Gastrocnemius medialis (tissue), 4 donors: Measurements from ENCODE around the gene PVRIG. TPM values are rescaled to one million over a fixed set of nuclear protein-coding genes. Genes with fewer than 3 reads are reported as not detected.
A peak's percentile ranks its signal among the peaks of the same experiment; 100 is the strongest.
"Not testable (repeated sequence)": the region's sequence is repeated elsewhere in the genome, so short reads cannot be mapped to it uniquely, and the experiment has no call there.

Experiments used
- ATAC-seq, 2 donors: fragments of 150-250 bp; one replicate each; pipeline ENCODE4 v1.9.1; 2016
- DNase-seq, 2 donors: peaks; one replicate each; pipeline ENCODE4 v3.0.0-alpha.2; 2019
- H3K27ac ChIP-seq, 4 donors: fragments of 200-600 bp; sonication (generic); 1 replicate in 1 of 4; 2 replicates in 3 of 4; pipeline ENCODE4 v1.5.1; 2016 to 2018; ENCODE audit warnings: mild to moderate bottlenecking in 2 of 4, moderate library complexity in 1 of 4
- H3K27me3 ChIP-seq, 3 donors: fragments of 200-600 bp; sonication (generic) in 2 of 3; 1 replicate in 1 of 3; 2 replicates in 2 of 3; pipeline versions ENCODE4 v1.5.1 to v1.6.0; 2016 to 2019; ENCODE audit warnings: mild to moderate bottlenecking in 1 of 3, moderate library complexity in 1 of 3
- H3K36me3 ChIP-seq, 2 donors: fragments of 200-600 bp; sonication (generic) in 1 of 2; one replicate each; pipeline ENCODE4 v1.5.1; 2017 to 2018
- H3K4me1 ChIP-seq, 2 donors: fragments of 200-600 bp; sonication (generic) in 1 of 2; one replicate each; pipeline ENCODE4 v1.5.1; 2016 to 2017; ENCODE audit warnings: mild to moderate bottlenecking in 2 of 2
- H3K4me3 ChIP-seq, 4 donors: fragments of 200-600 bp; sonication (generic) in 3 of 4; 1 replicate in 1 of 4; 2 replicates in 3 of 4; pipeline ENCODE4 v1.5.1; 2016 to 2019; ENCODE audit warnings: mild to moderate bottlenecking in 2 of 4
- H3K9me3 ChIP-seq, 3 donors: fragments of 200-600 bp; sonication (generic) in 2 of 3; 1 replicate in 1 of 3; 2 replicates in 2 of 3; pipeline ENCODE4 v1.5.1; 2016 to 2019
- CTCF ChIP-seq, 5 experiments: fragments of 450-650 bp in 3 of 5; fragments of 200-600 bp in 2 of 5; sonication (generic) in 2 of 5; IDR thresholded peaks in 4 of 5; conservative IDR thresholded peaks in 1 of 5; 1 replicate in 4 of 5; 2 replicates in 1 of 5; pipeline ENCODE4 v1.5.1; 2016 to 2019; ENCODE audit warnings: antibody characterized with exemption in 5 of 5, mild to moderate bottlenecking in 3 of 5, moderate library complexity in 3 of 5
- POLR2A ChIP-seq, 2 donors: fragments of 450-650 bp; IDR thresholded peaks; one replicate each; pipeline ENCODE4 v1.6.1; 2017; ENCODE audit warnings: antibody characterized with exemption in 2 of 2, mild to moderate bottlenecking in 2 of 2, moderate library complexity in 2 of 2
- in situ Hi-C, 4 donors: fragments of 200-750 bp; cut with MboI; loops; one replicate each; pipeline versions ENCODE4 v1.15.0 to v1.8.0; 2017; ENCODE audit warnings: low sequenced_read_pairs in 4 of 4
- intact Hi-C: fragments of 100-400 bp; cut with DNase I; formaldehyde crosslinking; loops from one replicate; pipeline ENCODE4 v1.15.1; 2023; ENCODE audit warnings: low total_unique reads
- total RNA-seq, 4 donors: library from RNA; depleted of rRNA; stranded (reverse); fragments of >200 nt; gene quantifications; one replicate each; pipeline versions ENCODE4 v1.1.0 to v1.2.3, GENCODE V29; 2016

Gene PVRIG
- total RNA-seq, 4 donors from 2014 or later = not detected

GRCh38 chr7:100267648-100268047, 47.9 kb downstream of the PVRIG start:
- no peaks in the 10 kb centered on the region for H3K9me3 ChIP-seq
- ATAC-seq (no peak), DNase-seq (no peak)
- TF ChIP-seq CTCF (IDR thresholded peaks at IDR 0.05 in 4 of 5, conservative IDR thresholded peaks at IDR 0.05 in 1 of 5) (no peak), POLR2A (IDR thresholded peaks at IDR 0.05) (no peak)
- no peaks in the 10 kb centered on the region for H3K36me3 ChIP-seq
- peaks cover 51 to 58% of the 10 kb centered on the region in 2 donors for H3K4me1 ChIP-seq
- H3K4me3 ChIP-seq = no peak overlapping the region
- H3K27me3 ChIP-seq = no peaks in the 10 kb centered on the region
- H3K27ac ChIP-seq = peak overlapping the region; percentile 91 to 98 (median 96)
- in situ Hi-C loops = no loop called here
- intact Hi-C loops = loop anchor here (2.0 kb wide), 1 partner anchor 21 kb away; no protein-coding TSS in a partner anchor

- Histone ChIP-seq H3K4me3 (peak overlapping the region in 3 of 4 donors; percentile 73 to 80 (median 74)), H3K27ac (peak overlapping the region; percentile 91 to 98 (median 96)), H3K4me1 (peaks cover 53 to 58% of the 10 kb centered on the region in 2 donors)
- ATAC-seq, H3K27me3 ChIP-seq, intact Hi-C loops, H3K36me3 ChIP-seq, in situ Hi-C loops, H3K9me3 ChIP-seq, DNase-seq: not testable (repeated sequence)
Observed at GRCh38 chr7:100268882-100269281, 49.1 kb downstream of the PVRIG start.

- intact Hi-C loops = loop anchor here (5.0 to 10.0 kb wide), 2 partner anchors 32 to 75 kb away; no protein-coding TSS in a partner anchor
- TF ChIP-seq POLR2A (IDR thresholded peaks at IDR 0.05) = peak; percentile 37 to 83
- peak overlapping the region; percentile 73 to 88 (median 77) for H3K4me3 ChIP-seq
- ATAC-seq = peak; percentile 59 to 70
- DNase-seq = peak; percentile 77 to 84
- peaks cover 53 to 54% of the 10 kb centered on the region in 2 donors for H3K4me1 ChIP-seq
- H3K9me3 ChIP-seq, in situ Hi-C loops, H3K27me3 ChIP-seq, H3K36me3 ChIP-seq: not testable (repeated sequence)
- H3K27ac ChIP-seq = peak overlapping the region; percentile 91 to 98 (median 96)
Observed at GRCh38 chr7:100269306-100270045, 49.7 kb downstream of the PVRIG start.

- intact Hi-C loops = loop anchor here (5.0 to 10.0 kb wide), 2 partner anchors 33 to 75 kb away; no protein-coding TSS in a partner anchor
- H3K4me3 ChIP-seq = peak overlapping the region; percentile 73 to 88 (median 77)
- peak in 1 of 2 donors; percentile 36 for DNase-seq
- TF ChIP-seq POLR2A (IDR thresholded peaks at IDR 0.05) = peak in 1 of 2 donors; percentile 45
- H3K27me3 ChIP-seq, H3K36me3 ChIP-seq, H3K9me3 ChIP-seq, in situ Hi-C loops: not testable (repeated sequence)
- H3K27ac ChIP-seq = peak overlapping the region; percentile 91 to 98 (median 96)
- H3K4me1 ChIP-seq = peaks cover 47 to 49% of the 10 kb centered on the region in 2 donors
- ATAC-seq = peak; percentile 4 to 6
Observed at GRCh38 chr7:100270046-100270918, 50.5 kb downstream of the PVRIG start.

Other genes starting within 250 kb of the PVRIG start
- gene AZGP1, start 243.9 kb upstream of the PVRIG start, total RNA-seq = 10 to 100 TPM in 1 of 4 donors, 1 to 10 TPM in 2, not detected in 1; 2.6 to 10.3 (median 4.2) TPM
- gene ZKSCAN1, start 204.4 kb upstream of the PVRIG start, total RNA-seq = 10 to 100 TPM; 15.0 to 17.7 (median 15.5) TPM
- 10 to 100 TPM; 14.4 to 26.4 (median 22.3) TPM for gene ZSCAN21, start 170.2 kb upstream of the PVRIG start, total RNA-seq
- 10 to 100 TPM; 11.2 to 19.2 (median 16.1) TPM for gene ZNF3, start 138.2 kb upstream of the PVRIG start, total RNA-seq
- gene COPS6, start 131.0 kb upstream of the PVRIG start, total RNA-seq = 10 to 100 TPM; 32.6 to 57.9 (median 39.4) TPM
- 10 to 100 TPM; 23.9 to 45.7 (median 36.1) TPM for gene MCM7, start 118.6 kb upstream of the PVRIG start, total RNA-seq
- gene AP4M1, start 118.3 kb upstream of the PVRIG start, total RNA-seq = 10 to 100 TPM in 2 of 4 donors, 1 to 10 TPM in 2; 7.2 to 13.8 (median 10.8) TPM
- gene TAF6, start 100.6 kb upstream of the PVRIG start, total RNA-seq = 10 to 100 TPM; 38.6 to 71.7 (median 56.6) TPM
- 1 to 10 TPM; 2.0 to 5.0 (median 2.4) TPM for gene CNPY4, start 100.3 kb upstream of the PVRIG start, total RNA-seq
- gene MBLAC1, start 93.0 kb upstream of the PVRIG start, total RNA-seq = 1 to 10 TPM; 1.4 to 7.4 (median 3.1) TPM
- gene LAMTOR4, start 71.0 kb upstream of the PVRIG start, total RNA-seq = 100 to 1,000 TPM in 3 of 4 donors, 10 to 100 TPM in 1; 97.6 to 141 (median 127) TPM
- gene TRAPPC14, start 61.2 kb upstream of the PVRIG start, total RNA-seq = 1 to 10 TPM; 3.0 to 6.1 (median 4.2) TPM
- gene GAL3ST4, start 51.3 kb upstream of the PVRIG start, total RNA-seq = 1 to 10 TPM in 2 of 4 donors, under 1 TPM in 1, not detected in 1; 0.53 to 1.9 (median 1.6) TPM
- 1 to 10 TPM in 1 of 4 donors, not detected in 3; 4.0 TPM for gene GPC2, start 42.6 kb upstream of the PVRIG start, total RNA-seq
- gene STAG3, start 42.0 kb upstream of the PVRIG start, total RNA-seq = 1 to 10 TPM in 1 of 4 donors, under 1 TPM in 1, not detected in 2; 0.13 to 5.5 TPM
- not detected for gene SPDYE3, start 87.8 kb downstream of the PVRIG start, total RNA-seq
- gene PILRB, start 138.2 kb downstream of the PVRIG start, total RNA-seq = 10 to 100 TPM; 11.8 to 32.4 (median 20.8) TPM
- 1 to 10 TPM in 3 of 4 donors, under 1 TPM in 1; 0.62 to 5.4 (median 2.0) TPM for gene PILRA, start 153.5 kb downstream of the PVRIG start, total RNA-seq
- gene ZCWPW1, start 208.8 kb downstream of the PVRIG start, total RNA-seq = 1 to 10 TPM; 1.6 to 8.5 (median 2.7) TPM
- 10 to 100 TPM; 23.5 to 39.9 (median 28.6) TPM for gene MEPCE, start 209.9 kb downstream of the PVRIG start, total RNA-seq
- gene PPP1R35, start 216.5 kb downstream of the PVRIG start, total RNA-seq = 10 to 100 TPM in 3 of 4 donors, 1 to 10 TPM in 1; 5.1 to 16.0 (median 13.0) TPM
- gene SPACDR, start 244.3 kb downstream of the PVRIG start, total RNA-seq = under 1 TPM in 1 of 4 donors, not detected in 3; 0.29 TPM